ENCODE results near the gene TCF3. TPM values are rescaled to one million over a fixed set of nuclear protein-coding genes. Genes with fewer than 3 reads are reported as not detected.

Gene TCF3
- total RNA-seq, 2 experiments from 2014 or later = 124 to 126 TPM

GRCh38 chr19:1675633-1676350 is 23.4 kb upstream of the TCF3 start:
- CTCF ChIA-PET = no interaction called here
- TF ChIP-seq CTCF (IDR thresholded peaks at IDR 0.05) = no peak
- intact Hi-C loops (cut with micrococcal nuclease) = loop anchor here (10.0 kb wide), 1 partner anchor 89 kb away; no protein-coding TSS in a partner anchor

GRCh38 chr19:1674293-1674679 is 21.9 kb upstream of the TCF3 start:
- Mint-ChIP-seq H3K36me3 (ENCODE audit: low read depth) (no peaks in the 10 kb centered on the region), H3K4me1 (ENCODE audit: low read depth) (peaks cover 5% of the 10 kb centered on the region), H3K27ac (no peak overlapping the region), H3K27me3 (peaks cover 44% of the 10 kb centered on the region), H3K4me3 (no peak overlapping the region), H3K9me3 (no peaks in the 10 kb centered on the region)
- ChIA-PET POLR2A (interaction anchor here (1.1 kb wide), 1 partner anchor 23 kb away, joined by 3 read pairs; no protein-coding TSS in a partner anchor), CTCF (interaction anchor here (0.9 to 4.6 kb wide), 3 partner anchors 25 to 92 kb away, joined by 3 to 52 read pairs (median 24); partner anchors contain the start of gene UQCR11)
- intact Hi-C loops (cut with micrococcal nuclease) = loop anchor here (10.0 kb wide), 1 partner anchor 91 kb away; no protein-coding TSS in a partner anchor
- no peak for TF ChIP-seq CTCF (IDR thresholded peaks at IDR 0.05)
- no peak for ATAC-seq
- no peak for DNase-seq

More at GRCh38 chr19:1675633-1676350, 23.4 kb upstream of the TCF3 start:
- no peak for DNase-seq
- Mint-ChIP-seq H3K36me3 (ENCODE audit: low read depth) (no peaks in the 10 kb centered on the region), H3K4me1 (ENCODE audit: low read depth) (peaks cover 5% of the 10 kb centered on the region), H3K27me3 (peaks cover 37% of the 10 kb centered on the region), H3K9me3 (no peaks in the 10 kb centered on the region), H3K27ac (no peak overlapping the region), H3K4me3 (no peak overlapping the region)
- POLR2A ChIA-PET = no interaction called here
- ATAC-seq = no peak

GRCh38 chr19:1673645-1674292 is 21.4 kb upstream of the TCF3 start:
- Mint-ChIP-seq H3K27ac (no peak overlapping the region), H3K4me1 (ENCODE audit: low read depth) (peaks cover 8% of the 10 kb centered on the region), H3K27me3 (peaks cover 47% of the 10 kb centered on the region), H3K9me3 (no peaks in the 10 kb centered on the region), H3K4me3 (no peak overlapping the region), H3K36me3 (ENCODE audit: low read depth) (no peaks in the 10 kb centered on the region)
- intact Hi-C loops (cut with micrococcal nuclease) = loop anchor here (10.0 kb wide), 1 partner anchor 91 kb away; no protein-coding TSS in a partner anchor
- POLR2A ChIA-PET = interaction anchor here (1.1 to 1.3 kb wide), 2 partner anchors 21 to 22 kb away, joined by 3 read pairs; partner anchors contain the start of gene TCF3
- CTCF ChIA-PET = interaction anchor here (0.9 to 4.6 kb wide), 8 partner anchors 17 to 152 kb away, joined by 3 to 52 read pairs (median 10); partner anchors contain the start of gene UQCR11
- TF ChIP-seq CTCF (IDR thresholded peaks at IDR 0.05) = no peak
- no peak for ATAC-seq
- no peak for DNase-seq

GRCh38 chr19:1672769-1673644 is 20.6 kb upstream of the TCF3 start:
- Mint-ChIP-seq H3K27me3 (peaks cover 49% of the 10 kb centered on the region), H3K36me3 (ENCODE audit: low read depth) (no peaks in the 10 kb centered on the region), H3K4me3 (no peak overlapping the region), H3K27ac (no peak overlapping the region), H3K4me1 (ENCODE audit: low read depth) (peaks cover 15% of the 10 kb centered on the region), H3K9me3 (no peaks in the 10 kb centered on the region)
- DNase-seq = no peak
- intact Hi-C loops (cut with micrococcal nuclease) = loop anchor here (10.0 kb wide), 1 partner anchor 92 kb away; no protein-coding TSS in a partner anchor
- POLR2A ChIA-PET = interaction anchor here (1.1 to 1.3 kb wide), 3 partner anchors 20 to 82 kb away, joined by 3 read pairs; partner anchors contain the start of gene TCF3
- no peak for TF ChIP-seq CTCF (IDR thresholded peaks at IDR 0.05)
- CTCF ChIA-PET = interaction anchor here (0.6 to 4.6 kb wide), 45 partner anchors 9 to 153 kb away, joined by 3 to 52 read pairs (median 4); partner anchors contain the start of genes MBD3, TCF3 and UQCR11
- no peak for ATAC-seq
